NT2/D1 (cell line): ENCODE measurements around the gene EREG.

ENCODE experiments used
- SUZ12 ChIP-seq: IDR thresholded peaks from 2 replicates; pipeline ENCODE4 v1.6.1; 2011; ENCODE audit not compliant: insufficient read length, insufficient read depth; ENCODE audit errors: extremely low read depth
- YY1 ChIP-seq: IDR thresholded peaks from 2 replicates; pipeline ENCODE4 v1.6.1; 2011; ENCODE audit not compliant: insufficient read length, insufficient read depth
- ZNF274 ChIP-seq: IDR thresholded peaks from 2 replicates; pipeline ENCODE4 v1.6.1; 2011; ENCODE audit warnings: mild to moderate bottlenecking, low read depth, low read length

DNA sequence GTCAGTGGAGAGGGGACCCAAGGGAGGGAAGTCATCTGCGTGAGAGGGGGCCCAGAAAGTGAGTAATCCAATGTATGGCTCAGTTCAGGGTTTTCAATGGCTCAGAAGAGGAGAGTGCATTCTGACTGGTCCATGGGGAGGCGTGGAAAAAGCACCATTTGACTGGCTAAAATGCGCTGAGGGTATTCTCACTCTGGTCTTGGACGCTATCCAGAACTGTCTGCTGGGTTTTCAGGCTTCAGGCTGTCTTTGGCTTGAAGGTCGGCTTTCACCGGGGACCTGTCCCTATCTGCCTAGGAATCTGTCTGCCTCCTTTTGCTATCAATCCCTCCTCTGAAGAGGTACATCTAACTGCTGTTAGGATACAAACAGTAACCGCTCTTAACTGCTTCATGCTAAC lies 30.3 kb upstream of the EREG start:
- TF ChIP-seq YY1 (no peak), SUZ12 (no peak), ZNF274 (no peak)
